Measurements from ENCODE around the gene USF2. TPM values are rescaled to one million over a fixed set of nuclear protein-coding genes. Genes with fewer than 3 reads are reported as not detected.

Gene USF2
- total RNA-seq, 1 experiment from 2014 or later = 123 TPM

GRCh38 chr19:35223084-35223790, 45.5 kb upstream of the USF2 start:
- Histone ChIP-seq H3K14ac (ENCODE audit: insufficient read depth, low read length) (no peak overlapping the region), H2BK120ac (ENCODE audit: low read depth, low read length, poor library complexity, severe bottlenecking) (no peak overlapping the region), H3K27ac (ENCODE audit: insufficient read length, low read depth, low read length) (no peak overlapping the region), H2BK20ac (ENCODE audit: low read depth, low read length, poor library complexity, severe bottlenecking) (no peak overlapping the region), H3T11ph (ENCODE audit: low read length) (no peak overlapping the region), H4K20me1 (ENCODE audit: control insufficient read depth, insufficient read depth, insufficient read length) (no peaks in the 10 kb centered on the region), H3K27me3 (ENCODE audit: insufficient read depth, low read length) (no peaks in the 10 kb centered on the region), H3K9me3 (ENCODE audit: control insufficient read depth, low read depth, low read length) (no peaks in the 10 kb centered on the region), H4K5ac (ENCODE audit: insufficient read length, low read depth, low read length) (no peak overlapping the region), H4K8ac (replicated peaks; ENCODE audit: insufficient read length, low read depth, low read length) (no peak overlapping the region), H3K79me1 (ENCODE audit: insufficient read depth, low read depth, low read length, poor library complexity, severe bottlenecking) (no peaks in the 10 kb centered on the region), H3K18ac (ENCODE audit: insufficient read length, low read depth, low read length) (no peak overlapping the region), H3K9ac (ENCODE audit: extremely low read depth, insufficient read length, low read length) (no peak overlapping the region), H3K56ac (ENCODE audit: insufficient read length, low read depth, low read length) (no peak overlapping the region), H2BK15ac (ENCODE audit: low read depth, low read length) (no peak overlapping the region), H3K79me2 (ENCODE audit: insufficient read depth, low read length) (no peaks in the 10 kb centered on the region), H3K23me2 (ENCODE audit: insufficient read length, low read depth, low read length, poor library complexity, severe bottlenecking) (no peaks in the 10 kb centered on the region), H3K4me2 (ENCODE audit: insufficient read depth, insufficient read length, low read length) (no peak overlapping the region), H3K4me1 (ENCODE audit: insufficient read depth, low read length) (no peaks in the 10 kb centered on the region; the same call in 1 of the 2 replicates), H2AFZ (ENCODE audit: low read length) (no peak overlapping the region), H2BK5ac (ENCODE audit: insufficient read length, low read length) (no peak overlapping the region), H2BK12ac (ENCODE audit: insufficient read length, low read depth, low read length) (no peak overlapping the region), H4K91ac (ENCODE audit: insufficient read length, low read depth, low read length) (no peak overlapping the region), H3K4ac (ENCODE audit: low read depth, low read length) (no peak overlapping the region), H3K23ac (ENCODE audit: insufficient read length, low read depth, low read length) (no peak overlapping the region), H2AK5ac (ENCODE audit: insufficient read length, low read length) (no peak overlapping the region)
- no peak overlapping the region; a peak in 1 of 5 replicates for H3K4me3 Mint-ChIP-seq
- peaks cover 7 to 8% of the 10 kb centered on the region in 2 experiments for H3K9me3 Mint-ChIP-seq
- peaks cover 9 to 23% of the 10 kb centered on the region in 2 experiments for H3K4me1 Mint-ChIP-seq
- peaks cover 0 to 5% (median 3%) of the 10 kb centered on the region in 3 experiments; a peak in 6 of 7 replicates for H3K36me3 Mint-ChIP-seq (ENCODE audit: insufficient read depth in 1 of 3, low read depth in 3 of 3)
- WGBS (ENCODE audit: extremely low coverage, insufficient read length, low lambda C conversion rate) = no CpG with 5 or more reads among the region's 6 CpGs
- H3K27ac Mint-ChIP-seq = no peak overlapping the region
- DNase-seq = no peak
- TF ChIP-seq, protein P1, sequence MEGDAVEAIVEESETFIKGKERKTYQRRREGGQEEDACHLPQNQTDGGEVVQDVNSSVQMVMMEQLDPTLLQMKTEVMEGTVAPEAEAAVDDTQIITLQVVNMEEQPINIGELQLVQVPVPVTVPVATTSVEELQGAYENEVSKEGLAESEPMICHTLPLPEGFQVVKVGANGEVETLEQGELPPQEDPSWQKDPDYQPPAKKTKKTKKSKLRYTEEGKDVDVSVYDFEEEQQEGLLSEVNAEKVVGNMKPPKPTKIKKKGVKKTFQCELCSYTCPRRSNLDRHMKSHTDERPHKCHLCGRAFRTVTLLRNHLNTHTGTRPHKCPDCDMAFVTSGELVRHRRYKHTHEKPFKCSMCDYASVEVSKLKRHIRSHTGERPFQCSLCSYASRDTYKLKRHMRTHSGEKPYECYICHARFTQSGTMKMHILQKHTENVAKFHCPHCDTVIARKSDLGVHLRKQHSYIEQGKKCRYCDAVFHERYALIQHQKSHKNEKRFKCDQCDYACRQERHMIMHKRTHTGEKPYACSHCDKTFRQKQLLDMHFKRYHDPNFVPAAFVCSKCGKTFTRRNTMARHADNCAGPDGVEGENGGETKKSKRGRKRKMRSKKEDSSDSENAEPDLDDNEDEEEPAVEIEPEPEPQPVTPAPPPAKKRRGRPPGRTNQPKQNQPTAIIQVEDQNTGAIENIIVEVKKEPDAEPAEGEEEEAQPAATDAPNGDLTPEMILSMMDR (conservative IDR thresholded peaks at IDR 0.05) = no peak
- peaks cover 4% of the 10 kb centered on the region for H3K27me3 Mint-ChIP-seq (ENCODE audit: low read depth)
